H1 (cell line): ENCODE data around the gene DENND1A. TPM values are rescaled to one million over a fixed set of nuclear protein-coding genes. Genes with fewer than 3 reads are reported as not detected.

Source experiments
- CTCF ChIA-PET: fragments of 300-600 bp; sonication (Branson Sonifier 250); formaldehyde crosslinking; loops from one replicate; lab custom pipeline; 2021; ENCODE audit not compliant: partially characterized antibody; lab: Charles Lee
- POLR2A ChIA-PET: fragments of 300-600 bp; sonication (Branson Sonifier 250); formaldehyde crosslinking; loops from one replicate; lab custom pipeline; 2021; ENCODE audit warnings: inconsistent platforms; ENCODE audit not compliant: partially characterized antibody; lab: Charles Lee
- DNase-seq, 2 experiments: peaks; one replicate each; pipeline versions ENCODE4 v3.0.0 to v3.0.0-alpha.2; 2010 to 2022; ENCODE audit warnings: low spot score in 2 of 2, low read depth in 1 of 2, mixed read lengths in 1 of 2
- FAIRE-seq: peaks from 2 replicates; lab custom pipeline; 2011; peaks lifted over from hg19 to GRCh38; lab: Jason Lieb, UNC
- H2AFZ ChIP-seq: 2 replicates; pipeline ENCODE4 v1.8.1; 2012; ENCODE audit warnings: low read length, inconsistent platforms
- H2AK5ac ChIP-seq: 2 replicates; pipeline ENCODE4 v1.6.1; 2013; ENCODE audit warnings: low read depth, low read length
- H2BK120ac ChIP-seq: replicated peaks from 2 replicates; pipeline ENCODE3; 2013; ENCODE audit warnings: low read depth, low read length, inconsistent platforms
- H2BK12ac ChIP-seq: 2 replicates; pipeline ENCODE4 v1.6.1; 2013; ENCODE audit warnings: low read depth, low read length
- H2BK15ac ChIP-seq: 2 replicates; pipeline ENCODE4 v1.6.1; 2013; ENCODE audit warnings: low read length
- H2BK20ac ChIP-seq: 2 replicates; pipeline ENCODE4 v1.6.1; 2013; ENCODE audit warnings: low read length
- H2BK5ac ChIP-seq: 2 replicates; pipeline ENCODE4 v1.6.1; 2013; ENCODE audit warnings: low read depth, low read length
- H3K14ac ChIP-seq: 2 replicates; pipeline ENCODE4 v1.6.1; 2013; ENCODE audit warnings: inconsistent platforms; ENCODE audit not compliant: insufficient read length
- H3K18ac ChIP-seq: 2 replicates; pipeline ENCODE4 v1.6.1; 2013; ENCODE audit warnings: low read length; ENCODE audit errors: extremely low read depth
- H3K23ac ChIP-seq: 2 replicates; pipeline ENCODE4 v1.6.1; 2013; ENCODE audit warnings: inconsistent platforms; ENCODE audit not compliant: insufficient read length
- H3K23me2 ChIP-seq: 2 replicates; pipeline ENCODE4 v1.6.1; 2013; ENCODE audit warnings: low read depth, low read length
- H3K27ac ChIP-seq: 2 replicates; pipeline ENCODE4 v1.6.1; 2011; ENCODE audit warnings: low read depth, low read length, inconsistent platforms
- H3K27me3 ChIP-seq, 4 experiments: replicated peaks in 1 of 4; 1 replicate in 1 of 4; 2 replicates in 3 of 4; pipeline versions ENCODE4 v1.6.1 to v1.8.1; 2011 to 2013; ENCODE audit warnings: low read length in 3 of 4, mild to moderate bottlenecking in 3 of 4, inconsistent platforms in 2 of 4, mixed read lengths in 2 of 4, moderate library complexity in 1 of 4; ENCODE audit not compliant: control insufficient read depth in 3 of 4, insufficient read depth in 3 of 4; ENCODE audit errors: extremely low read depth in 1 of 4
- H3K36me3 ChIP-seq, 4 experiments: 2 replicates each; pipeline versions ENCODE4 v1.6.1 to v1.8.1; 2011 to 2013; ENCODE audit warnings: mild to moderate bottlenecking in 4 of 4, low read length in 3 of 4, moderate library complexity in 2 of 4, control low read depth in 1 of 4, inconsistent platforms in 1 of 4; ENCODE audit not compliant: insufficient read depth in 4 of 4, control insufficient read depth in 2 of 4
- H3K4ac ChIP-seq: replicated peaks from 2 replicates; pipeline ENCODE3; 2013; ENCODE audit warnings: low read length, low read depth, mixed read lengths, inconsistent platforms; ENCODE audit not compliant: insufficient read length
- H3K4me1 ChIP-seq, 4 experiments: replicated peaks in 1 of 4; 1 replicate in 1 of 4; 2 replicates in 3 of 4; pipeline versions ENCODE4 v1.6.1 to v1.8.1; 2011 to 2013; ENCODE audit warnings: low read length in 3 of 4, inconsistent platforms in 2 of 4, mixed read lengths in 1 of 4; ENCODE audit not compliant: insufficient read depth in 4 of 4, control insufficient read depth in 3 of 4
- H3K4me2 ChIP-seq, 2 experiments: 2 replicates each; pipeline versions ENCODE4 v1.6.1 to v1.8.1; 2011 to 2013; ENCODE audit warnings: low read depth in 2 of 2, low read length in 2 of 2, control low read depth in 1 of 2, inconsistent platforms in 1 of 2, mild to moderate bottlenecking in 1 of 2; ENCODE audit not compliant: insufficient read depth in 1 of 2
- H3K4me3 ChIP-seq, 4 experiments: fragments of 200-600, 300-600 bp in 1 of 4; sonication (generic), shearing (Covaris generic), sonication (Bioruptor Twin) in 1 of 4; 2 replicates each; pipeline versions ENCODE4 v1.5.1 to v1.8.1; 2011 to 2016; ENCODE audit warnings: low read length in 4 of 4, low read depth in 3 of 4, control low read depth in 2 of 4, inconsistent platforms in 2 of 4, mild to moderate bottlenecking in 2 of 4, mixed read lengths in 1 of 4, moderate library complexity in 1 of 4; ENCODE audit not compliant: insufficient read depth in 2 of 4; ENCODE audit errors: extremely low read depth in 1 of 4
- H3K56ac ChIP-seq: replicated peaks from 2 replicates; pipeline ENCODE3; 2013; ENCODE audit warnings: low read depth, mild to moderate bottlenecking, mixed read lengths, low read length, inconsistent platforms; ENCODE audit not compliant: insufficient read length
- H3K79me1 ChIP-seq: 2 replicates; pipeline ENCODE4 v1.6.1; 2013; ENCODE audit warnings: low read depth, low read length, control low read depth
- H3K79me2 ChIP-seq, 2 experiments: 2 replicates each; pipeline versions ENCODE4 v1.6.1 to v1.8.1; 2012 to 2013; ENCODE audit warnings: low read length in 2 of 2, mild to moderate bottlenecking in 2 of 2, inconsistent platforms in 1 of 2; ENCODE audit not compliant: insufficient read depth in 2 of 2, control insufficient read depth in 1 of 2
- H3K9ac ChIP-seq, 4 experiments: replicated peaks in 1 of 4; 1 replicate in 1 of 4; 2 replicates in 3 of 4; pipeline versions ENCODE4 v1.6.1 to v1.8.1; 2011 to 2013; ENCODE audit warnings: low read depth in 3 of 4, low read length in 3 of 4, control low read depth in 2 of 4, mild to moderate bottlenecking in 2 of 4, moderate library complexity in 2 of 4, inconsistent platforms in 1 of 4; ENCODE audit errors: extremely low read depth in 1 of 4
- H3K9me3 ChIP-seq, 2 experiments: 2 replicates each; pipeline versions ENCODE4 v1.6.1 to v1.8.1; 2012 to 2013; ENCODE audit warnings: mild to moderate bottlenecking in 2 of 2, moderate library complexity in 2 of 2, control low read depth in 1 of 2, inconsistent platforms in 1 of 2, low read depth in 1 of 2, low read length in 1 of 2, mixed read lengths in 1 of 2; ENCODE audit not compliant: insufficient read depth in 2 of 2
- H4K20me1 ChIP-seq, 2 experiments: replicated peaks in 1 of 2; 2 replicates each; pipeline versions ENCODE3 to v1.8.1; 2011 to 2013; ENCODE audit warnings: inconsistent platforms in 2 of 2, low read length in 2 of 2, mild to moderate bottlenecking in 1 of 2; ENCODE audit not compliant: insufficient read depth in 2 of 2, control insufficient read depth in 1 of 2
- H4K5ac ChIP-seq: 2 replicates; pipeline ENCODE4 v1.6.1; 2013; ENCODE audit warnings: low read length, low read depth, mixed read lengths, inconsistent platforms; ENCODE audit not compliant: insufficient read length
- H4K8ac ChIP-seq: 2 replicates; pipeline ENCODE4 v1.8.0; 2013; ENCODE audit warnings: mild to moderate bottlenecking, moderate library complexity, low read length, inconsistent platforms; ENCODE audit not compliant: insufficient read depth; ENCODE audit errors: extremely low read depth
- H4K91ac ChIP-seq: replicated peaks from 2 replicates; pipeline ENCODE3; 2013; ENCODE audit warnings: low read length, mixed read lengths, inconsistent platforms; ENCODE audit not compliant: insufficient read length
- CTBP2 ChIP-seq: IDR thresholded peaks from 2 replicates; pipeline ENCODE4 v1.7.0; 2011; ENCODE audit warnings: borderline replicate concordance, mild to moderate bottlenecking, moderate library complexity, mixed read lengths, low read length; ENCODE audit not compliant: insufficient read depth, insufficient read length
- EP300 ChIP-seq, 2 experiments: IDR thresholded peaks; 1 replicate in 1 of 2; 2 replicates in 1 of 2; pipeline ENCODE4 v1.6.1; 2011 to 2012; ENCODE audit warnings: low read depth in 2 of 2, low read length in 2 of 2, mild to moderate bottlenecking in 2 of 2, borderline replicate concordance in 1 of 2, inconsistent platforms in 1 of 2, moderate library complexity in 1 of 2
- KDM5A ChIP-seq: fragments of 200-600 bp; IDR thresholded peaks from 2 replicates; pipeline ENCODE4 v1.7.1; 2012; ENCODE audit warnings: mild to moderate bottlenecking, low read length, inconsistent platforms, mixed read lengths
- SIN3A ChIP-seq, 2 experiments: IDR thresholded peaks in 1 of 2; conservative IDR thresholded peaks in 1 of 2; 2 replicates each; pipeline ENCODE4 v1.6.1; 2011 to 2012; ENCODE audit warnings: low read length in 2 of 2, improper control_type of control experiment in 1 of 2, low read depth in 1 of 2, mild to moderate bottlenecking in 1 of 2
- WGBS, 2 experiments: shearing (Covaris generic) in 1 of 2; methylation state at CpG; one replicate each; pipeline versions ENCODE4 v1.1.6 to v1.1.7; 2013 to 2015; ENCODE audit warnings: low lambda C conversion rate in 2 of 2, mixed read lengths in 2 of 2, inconsistent platforms in 1 of 2, low coverage in 1 of 2, missing lambda C conversion rate in 1 of 2; ENCODE audit not compliant: insufficient replicate concordance in 2 of 2, insufficient coverage in 1 of 2, insufficient read length in 1 of 2; ENCODE audit errors: extremely low coverage in 1 of 2, missing lambda C conversion rate in 1 of 2; 5-methylcytosine and 5-hydroxymethylcytosine counted together
- polyA plus RNA-seq, 7 experiments: library from polyadenylated mRNA; depleted of rRNA in 3 of 7; stranded (reverse) in 5 of 7; unstranded in 2 of 7; fragments of >200 nt in 5 of 7; fragments of 200-250 nt in 2 of 7; gene quantifications; 1 replicate in 5 of 7; 2 replicates in 1 of 7; 4 replicates in 1 of 7; pipeline versions ENCODE4 v1.2.1 to v1.2.3, GENCODE V29; 2011 to 2013; ENCODE audit warnings: missing spikeins in 2 of 7, mixed read lengths in 2 of 7
- total RNA-seq: library from RNA; stranded (reverse); fragmentation: NEBNext Ultra II Directional; extraction: Animal tissue kit (Norgen Biotek cat#: 25700); gene quantifications from 2 replicates; pipeline ENCODE4 v1.2.1, GENCODE V29; 2021

DENND1A gene
- total and polyA plus RNA-seq, 2 of the 8 experiments (the other 6 are each of a cell fraction or from before 2014, with no cell fraction given), result 24.1 to 26.4 TPM

DNA sequence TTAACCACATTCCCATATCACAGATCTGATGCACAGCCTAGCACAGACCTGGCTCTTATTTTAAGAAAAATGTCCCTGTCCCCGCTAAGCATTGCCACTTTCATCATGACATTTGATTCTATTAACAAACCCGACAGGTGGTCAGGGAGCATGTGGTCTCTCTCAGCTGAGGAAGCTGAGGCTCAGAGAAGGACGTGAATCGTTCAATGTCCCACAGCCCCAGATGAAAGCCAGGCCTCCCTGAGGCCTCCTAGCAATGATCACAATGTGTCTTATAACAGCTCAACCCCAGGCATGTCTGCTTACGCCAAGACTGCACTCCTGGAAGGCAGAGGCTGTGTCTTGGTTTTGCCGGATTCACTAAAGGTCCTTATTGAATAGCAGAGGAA, 584.4 kb downstream of the DENND1A start:
- WGBS, 2 experiments, result 67% methylated on average over 6 of the region's 6 CpGs; no CpG with 5 or more reads in 1 of the 2 experiments
- Histone ChIP-seq H3K27ac (no peak overlapping the region), H3K14ac (no peak overlapping the region), H3K4me2 (no peak overlapping the region), H3K36me3 (no peaks in the 10 kb centered on the region), H2BK20ac (no peak overlapping the region), H3K9ac (no peak overlapping the region), H3K4me3 (no peak overlapping the region), H3K23me2 (peaks cover 11% of the 10 kb centered on the region), H4K20me1 (peaks cover 0 to 10% of the 10 kb centered on the region in 2 experiments), H3K4ac (no peak overlapping the region), H2BK12ac (no peak overlapping the region), H4K5ac (no peak overlapping the region), H3K18ac (no peak overlapping the region), H3K79me1 (no peaks in the 10 kb centered on the region), H3K4me1 (peaks cover 0 to 9% (median 0%) of the 10 kb centered on the region in 4 experiments; a peak in 2 of 7 replicates), H2AFZ (no peak overlapping the region), H3K27me3 (no peaks in the 10 kb centered on the region), H2BK5ac (no peak overlapping the region), H2AK5ac (no peak overlapping the region), H2BK120ac (no peak overlapping the region), H4K91ac (no peak overlapping the region), H4K8ac (no peak overlapping the region), H3K23ac (no peak overlapping the region), H3K79me2 (no peaks in the 10 kb centered on the region), H2BK15ac (no peak overlapping the region), H3K9me3 (no peaks in the 10 kb centered on the region), H3K56ac (no peak overlapping the region)
- ChIA-PET POLR2A (interaction anchor here (1.0 to 1.5 kb wide), 3 partner anchors 12 to 253 kb away, joined by 3 to 6 read pairs (median 5); no protein-coding TSS in a partner anchor), CTCF (interaction anchor here (0.5 to 2.9 kb wide), 9 partner anchors 8 to 263 kb away, joined by 3 to 14 read pairs (median 3); no protein-coding TSS in a partner anchor)
- DNase-seq (no peak), FAIRE-seq (no peak)
- TF ChIP-seq KDM5A (no peak), EP300 (IDR thresholded peaks at IDR 0.05; ENCODE audit: borderline replicate concordance in 1 of 2, low read depth in 2 of 2, low read length in 2 of 2) (no peak), CTBP2 (no peak), SIN3A (conservative IDR thresholded peaks at IDR 0.05 in 1 of 2, IDR thresholded peaks at IDR 0.05 in 1 of 2; ENCODE audit: low read depth in 1 of 2, low read length in 2 of 2) (no peak)
